C4-2B (cell line): ENCODE results near the gene NBAS.

ENCODE experiments used
- CTCF ChIP-seq: fragments of 450-650 bp; conservative IDR thresholded peaks from 2 replicates; pipeline ENCODE4 v1.5.1; 2017; ENCODE audit warnings: mild to moderate bottlenecking
- ZFX ChIP-seq: fragments of 450-650 bp; IDR thresholded peaks from 2 replicates; pipeline ENCODE4 v1.6.1; 2017

GRCh38 chr2:15608392-15608761 lies 47.2 kb upstream of the NBAS start:
- TF ChIP-seq CTCF (no peak), ZFX (no peak)
